HG03558 (cell line): Measurements from ENCODE around the gene PCNT.
A peak's percentile ranks its signal among the peaks of the same experiment; 100 is the strongest.

Experiments
- ATAC-seq: cut with Tn5 transposase; IDR thresholded peaks from one replicate; pipeline ENCODE4 v1.9.1; 2021; ENCODE audit warnings: moderate number of reproducible peaks; ENCODE audit not compliant: unreplicated experiment; ENCODE audit errors: extremely low read depth

Gene PCNT

GRCh38 chr21:46323710-46324389 is at the start of gene PCNT, which contains the start of gene C21orf58:
Gene PCNT, plus strand, starts transcription at chr21:46324156. Its CDS starts 73 bp downstream, at chr21:46324229.
Gene C21orf58, minus strand, starts transcription at chr21:46323870. Its CDS starts 1,132 bp downstream, at chr21:46322738.
- peak; percentile 68 for ATAC-seq

GRCh38 chr21:46274797-46275390 is 49.1 kb upstream of the PCNT start:
- no peak for ATAC-seq

- no peak for ATAC-seq
These were observed 39.8 kb upstream of the PCNT start for GRCh38 chr21:46284077-46284644.

DNA sequence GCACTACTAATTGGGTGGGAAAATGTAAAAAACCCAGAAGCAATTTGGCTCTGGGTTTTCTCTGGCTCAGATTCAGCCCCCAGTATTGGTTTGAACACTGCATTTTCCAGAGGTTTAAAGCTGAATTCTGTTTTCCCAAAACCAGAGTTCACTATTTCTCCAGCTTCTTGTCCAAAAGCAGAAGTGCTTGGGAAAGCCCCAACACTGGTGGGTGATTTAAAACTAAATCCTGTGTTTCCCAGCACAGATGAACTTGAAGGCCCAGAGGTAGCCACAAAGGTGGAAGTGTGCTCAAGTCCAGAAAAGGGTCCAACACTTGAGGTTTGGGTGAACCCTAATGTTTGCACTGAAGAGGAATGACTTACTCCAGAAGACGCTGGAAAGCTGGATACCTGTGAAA is 39.2 kb upstream of the PCNT start:
- ATAC-seq: no peak

GRCh38 chr21:46285206-46285661 is 38.7 kb upstream of the PCNT start, which contains the start of gene MCM3AP:
Gene MCM3AP, minus strand, starts transcription at chr21:46285611. Its CDS starts 325 bp downstream, at chr21:46285286.
- no peak for ATAC-seq

- ATAC-seq: no peak
These were observed 38.0 kb upstream of the PCNT start, which contains the start of gene YBEY for GRCh38 chr21:46285761-46286647. Gene YBEY, plus strand, starts transcription at chr21:46286342. Its CDS starts 572 bp downstream, at chr21:46286914.

DNA sequence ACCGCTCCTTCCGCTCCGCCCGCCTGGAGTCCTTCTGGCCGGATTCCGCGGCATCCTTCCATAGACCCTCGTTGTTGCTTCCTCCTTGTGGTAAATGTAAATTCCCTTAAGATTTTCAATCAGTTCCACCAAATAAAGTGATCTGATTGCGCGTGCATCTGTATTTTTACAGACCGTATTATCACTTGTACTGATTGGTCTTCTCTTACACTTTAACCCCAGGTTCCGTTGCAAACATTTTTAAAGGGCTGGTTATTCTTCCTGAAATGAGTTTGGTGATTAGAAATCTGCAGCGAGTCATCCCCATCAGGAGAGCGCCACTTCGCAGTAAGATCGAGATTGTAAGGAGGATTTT is 37.3 kb upstream of the PCNT start:
- no peak for ATAC-seq

DNA sequence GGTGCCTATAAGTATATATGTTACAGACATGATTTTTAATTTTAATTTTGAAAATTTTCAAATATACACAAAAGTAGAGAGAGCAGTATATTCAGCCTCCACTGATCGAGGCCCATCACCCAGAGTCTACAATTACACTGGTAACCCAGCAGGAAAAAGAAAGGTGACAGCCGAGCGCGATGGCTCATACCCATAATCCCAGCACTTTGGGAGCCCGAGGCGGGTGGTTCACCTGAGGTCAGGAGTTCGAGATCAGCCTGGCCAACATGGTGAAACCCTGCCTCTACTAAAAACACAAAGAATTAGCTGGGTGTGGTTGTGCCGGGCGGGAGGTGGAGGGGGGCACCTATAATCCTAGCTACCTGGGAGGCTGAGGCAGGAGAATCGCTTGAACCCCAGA is 36.4 kb upstream of the PCNT start:
- ATAC-seq: no peak

- no peak for ATAC-seq
These were observed 34.2 kb upstream of the PCNT start for GRCh38 chr21:46289655-46290179.

GRCh38 chr21:46291561-46291960 is 32.4 kb upstream of the PCNT start:
- ATAC-seq: no peak

DNA sequence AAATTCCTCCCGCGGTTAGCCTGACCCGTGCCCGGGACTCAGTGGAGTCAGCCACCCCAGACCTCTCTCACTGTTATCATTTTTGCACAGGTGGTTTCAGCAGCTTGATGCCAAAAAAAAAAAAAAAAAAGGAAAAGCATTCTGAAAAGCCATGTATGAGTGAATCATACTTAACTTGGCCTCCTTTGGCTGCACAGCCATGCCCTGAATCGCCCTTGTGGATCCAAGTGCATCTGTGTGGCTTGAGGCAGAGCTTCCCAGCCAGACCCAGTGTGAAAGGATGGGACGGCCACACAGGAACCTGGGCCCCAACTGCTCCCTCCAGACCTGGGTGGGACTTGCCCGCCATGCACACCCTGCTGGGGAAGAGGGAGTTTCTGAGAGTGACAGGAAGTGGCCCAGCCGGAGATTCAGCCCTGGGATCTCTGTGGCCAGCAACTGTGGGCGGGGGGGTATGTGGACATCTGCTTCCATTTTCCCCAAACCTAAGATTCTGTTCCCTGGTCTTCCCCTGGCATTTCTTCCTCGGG is 29.2 kb upstream of the PCNT start:
- ATAC-seq: no peak

GRCh38 chr21:46295177-46295770 is 28.7 kb upstream of the PCNT start:
- no peak for ATAC-seq

- no peak for ATAC-seq
These were observed 27.8 kb upstream of the PCNT start for GRCh38 chr21:46295996-46296752.

- no peak for ATAC-seq
These were observed 26.4 kb upstream of the PCNT start for GRCh38 chr21:46297338-46298271.

DNA sequence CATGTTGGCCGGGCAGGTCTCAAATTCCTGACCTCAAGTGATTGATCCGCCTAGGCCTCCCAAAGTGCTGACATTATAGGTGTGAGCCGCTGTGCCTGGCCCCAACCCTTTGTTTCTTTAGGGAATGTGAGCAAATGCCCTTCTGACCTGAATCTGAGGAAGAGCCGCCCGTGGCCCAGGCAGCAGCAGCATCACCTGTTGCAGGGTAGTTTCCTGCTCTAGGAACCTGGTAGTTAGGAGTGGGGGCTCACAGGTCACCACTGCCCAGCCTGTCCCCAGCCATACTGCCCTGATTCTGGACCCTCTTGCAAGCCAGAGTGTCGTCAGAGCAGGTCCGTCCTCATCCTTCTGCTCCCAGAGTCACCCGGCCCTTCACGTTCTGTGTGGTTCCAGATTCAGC is 24.8 kb upstream of the PCNT start:
- no peak for ATAC-seq

GRCh38 chr21:46301759-46302158 is 22.2 kb upstream of the PCNT start:
- no peak for ATAC-seq

DNA sequence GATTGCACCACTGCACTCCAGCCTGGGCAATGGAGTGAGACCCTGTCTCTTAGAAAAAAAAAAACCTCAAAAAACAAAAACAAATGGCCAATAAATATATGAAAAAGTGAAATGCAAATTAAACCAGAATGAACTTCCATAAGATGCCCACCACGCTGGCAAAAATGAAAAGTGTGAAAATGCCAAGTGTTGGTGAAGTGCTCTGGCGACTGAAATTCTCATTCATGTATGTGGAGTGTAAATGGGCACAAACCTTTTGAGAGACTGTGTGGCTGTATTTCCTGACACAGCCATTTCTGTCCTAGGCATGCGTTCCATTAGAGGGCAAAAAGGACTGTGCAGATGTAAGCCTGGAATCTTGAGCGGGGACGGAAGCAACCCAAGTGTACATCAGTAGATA is 19.5 kb upstream of the PCNT start:
- no peak for ATAC-seq

DNA sequence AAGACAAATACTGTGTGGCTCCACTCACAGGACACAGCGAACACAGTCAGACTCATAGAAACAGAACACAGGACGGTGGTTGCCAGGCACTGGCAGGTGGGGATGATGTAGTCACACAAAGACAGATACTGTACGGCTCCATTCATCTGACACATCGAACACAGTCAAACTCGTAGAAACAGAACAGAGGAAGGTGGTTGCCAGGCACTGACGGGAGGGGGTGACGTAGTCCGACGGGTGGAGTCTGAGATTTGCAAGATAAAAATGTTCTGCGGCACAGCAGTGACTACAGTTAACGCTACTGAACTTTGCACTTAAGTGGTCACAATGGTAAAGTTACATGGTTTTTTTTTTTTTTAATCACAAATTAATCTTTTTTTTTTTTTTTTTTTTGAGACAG is 19.0 kb upstream of the PCNT start:
- no peak for ATAC-seq
